ENCODE measurements around the gene CFAP45. TPM values are rescaled to one million over a fixed set of nuclear protein-coding genes. Genes with fewer than 3 reads are reported as not detected.

Gene CFAP45
- total RNA-seq, 6 experiments from 2014 or later, result 0.94 to 2.5 (median 1.2) TPM

GRCh38 chr1:159889202-159889601 lies 10.8 kb downstream of the CFAP45 start:
- no peaks in the 10 kb centered on the region for H3K9me3 Mint-ChIP-seq
- H3K4me1 Mint-ChIP-seq (ENCODE audit: low read depth), result peaks cover 31% of the 10 kb centered on the region
- H3K4me3 Mint-ChIP-seq, result no peak overlapping the region
- H3K27me3 Mint-ChIP-seq (ENCODE audit: insufficient read depth), result peaks cover 2% of the 10 kb centered on the region; the same call in 1 of the 2 replicates
- peaks cover 12% of the 10 kb centered on the region for H3K36me3 Mint-ChIP-seq (ENCODE audit: low read depth)
- TF ChIP-seq CTCF (IDR thresholded peaks at IDR 0.05), result no peak
- no peak for DNase-seq
- peak overlapping the region; percentile 87 for H3K27ac Mint-ChIP-seq

- Mint-ChIP-seq H3K27me3 (ENCODE audit: insufficient read depth) (peaks cover 2% of the 10 kb centered on the region; the same call in 1 of the 2 replicates), H3K36me3 (ENCODE audit: low read depth) (peaks cover 12% of the 10 kb centered on the region), H3K27ac (no peak overlapping the region), H3K4me1 (ENCODE audit: low read depth) (peaks cover 10% of the 10 kb centered on the region), H3K4me3 (no peak overlapping the region), H3K9me3 (no peaks in the 10 kb centered on the region)
- DNase-seq, result no peak
- TF ChIP-seq CTCF (IDR thresholded peaks at IDR 0.05), result no peak
These were observed 15.7 kb downstream of the CFAP45 start for GRCh38 chr1:159884296-159884695.

- Mint-ChIP-seq H3K27me3 (ENCODE audit: insufficient read depth) (peaks cover 2% of the 10 kb centered on the region; the same call in 1 of the 2 replicates), H3K9me3 (no peaks in the 10 kb centered on the region), H3K4me3 (no peak overlapping the region), H3K27ac (no peak overlapping the region), H3K36me3 (ENCODE audit: low read depth) (peaks cover 18% of the 10 kb centered on the region), H3K4me1 (ENCODE audit: low read depth) (0 out of 2 replicates have a peak, but pooled peaks cover 1% of the 10 kb centered on the region)
- DNase-seq, result no peak
- no peak for TF ChIP-seq CTCF (IDR thresholded peaks at IDR 0.05)
These were observed 16.8 kb downstream of the CFAP45 start for GRCh38 chr1:159883134-159883533.

GRCh38 chr1:159882527-159882862 lies 17.5 kb downstream of the CFAP45 start:
- no peak overlapping the region for H3K4me3 Mint-ChIP-seq
- H3K9me3 Mint-ChIP-seq, result no peaks in the 10 kb centered on the region
- no peak for TF ChIP-seq CTCF (IDR thresholded peaks at IDR 0.05)
- peaks cover 15% of the 10 kb centered on the region for H3K36me3 Mint-ChIP-seq (ENCODE audit: low read depth)
- peaks cover 2% of the 10 kb centered on the region; the same call in 1 of the 2 replicates for H3K27me3 Mint-ChIP-seq (ENCODE audit: insufficient read depth)
- peak; percentile 48 for DNase-seq
- no peak overlapping the region for H3K27ac Mint-ChIP-seq
- no peaks in the 10 kb centered on the region for H3K4me1 Mint-ChIP-seq (ENCODE audit: low read depth)

GRCh38 chr1:159881622-159882526 lies 18.1 kb downstream of the CFAP45 start:
- Mint-ChIP-seq H3K27me3 (ENCODE audit: insufficient read depth) (peaks cover 2% of the 10 kb centered on the region; the same call in 1 of the 2 replicates), H3K27ac (no peak overlapping the region), H3K9me3 (no peaks in the 10 kb centered on the region), H3K4me3 (no peak overlapping the region), H3K36me3 (ENCODE audit: low read depth) (peaks cover 15% of the 10 kb centered on the region), H3K4me1 (ENCODE audit: low read depth) (no peaks in the 10 kb centered on the region)
- TF ChIP-seq CTCF (IDR thresholded peaks at IDR 0.05), result no peak
- DNase-seq, result peak; percentile 96
